Mammary epithelial cell (primary cell): ENCODE results near the gene PFKFB3.

Experiments
- CTCF ChIP-seq, 2 donors: IDR thresholded peaks in 1 of 2; conservative IDR thresholded peaks in 1 of 2; 2 replicates each; pipeline ENCODE4 v1.5.1; 2011 to 2012; ENCODE audit warnings: inconsistent platforms in 2 of 2, low read length in 2 of 2, mild to moderate bottlenecking in 2 of 2, control low read depth in 1 of 2, low read depth in 1 of 2; ENCODE audit not compliant: insufficient read depth in 1 of 2; ENCODE audit errors: extremely low read depth in 1 of 2
- EZH2 ChIP-seq: IDR thresholded peaks from 2 replicates; pipeline ENCODE4 v1.6.1; 2012; ENCODE audit warnings: low read length, inconsistent platforms, borderline replicate concordance

- TF ChIP-seq CTCF (conservative IDR thresholded peaks at IDR 0.05 in 1 of 2, IDR thresholded peaks at IDR 0.05 in 1 of 2; ENCODE audit: extremely low read depth in 1 of 2, insufficient read depth in 1 of 2, low read depth in 1 of 2, low read length in 2 of 2) (no peak), EZH2 (no peak)
These were observed 29.5 kb upstream of the PFKFB3 start for GRCh38 chr10:6173203-6173602.
